ENCODE data around the gene CXCL9.

Gene CXCL9

DNA sequence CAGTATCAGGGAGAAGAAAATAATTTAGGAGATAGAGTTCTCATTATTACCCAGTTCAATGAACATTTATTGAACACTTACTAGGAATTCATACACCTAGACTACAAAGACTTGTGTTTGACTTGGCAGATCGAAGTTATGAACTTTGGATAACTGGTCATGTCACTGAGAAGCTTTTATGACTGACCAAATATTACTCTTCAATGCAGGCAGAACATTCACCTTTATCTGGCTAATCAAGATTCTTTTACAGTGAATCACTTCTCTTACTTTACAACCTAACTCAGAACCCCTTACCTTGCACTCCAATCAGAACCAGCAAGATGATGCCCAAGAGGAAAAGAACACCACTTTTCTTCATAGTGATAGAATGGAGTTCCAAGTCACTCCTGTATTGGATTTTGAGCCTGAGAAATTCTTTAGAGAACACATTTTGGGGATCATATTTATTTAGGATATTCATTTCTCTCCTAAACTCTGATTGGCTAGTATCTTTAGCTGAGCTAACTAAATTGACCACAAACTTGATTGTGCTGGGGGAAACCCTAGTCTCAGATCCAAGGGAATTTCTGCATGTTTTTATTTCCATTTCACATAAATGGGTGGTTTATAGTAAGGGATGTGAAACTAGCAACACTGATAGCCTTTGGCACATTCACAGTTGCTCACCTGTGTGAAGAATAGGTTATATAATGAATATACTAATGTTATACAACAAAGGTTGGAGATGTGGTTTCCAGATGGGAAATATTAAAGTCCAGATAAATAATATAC is at the start of gene CXCL9:
CXCL9 (minus strand) TSS at position 421 of the 774 bp plus-strand sequence; CDS start at position 361, 60 bp downstream.
- TF ChIP-seq, protein P1, sequence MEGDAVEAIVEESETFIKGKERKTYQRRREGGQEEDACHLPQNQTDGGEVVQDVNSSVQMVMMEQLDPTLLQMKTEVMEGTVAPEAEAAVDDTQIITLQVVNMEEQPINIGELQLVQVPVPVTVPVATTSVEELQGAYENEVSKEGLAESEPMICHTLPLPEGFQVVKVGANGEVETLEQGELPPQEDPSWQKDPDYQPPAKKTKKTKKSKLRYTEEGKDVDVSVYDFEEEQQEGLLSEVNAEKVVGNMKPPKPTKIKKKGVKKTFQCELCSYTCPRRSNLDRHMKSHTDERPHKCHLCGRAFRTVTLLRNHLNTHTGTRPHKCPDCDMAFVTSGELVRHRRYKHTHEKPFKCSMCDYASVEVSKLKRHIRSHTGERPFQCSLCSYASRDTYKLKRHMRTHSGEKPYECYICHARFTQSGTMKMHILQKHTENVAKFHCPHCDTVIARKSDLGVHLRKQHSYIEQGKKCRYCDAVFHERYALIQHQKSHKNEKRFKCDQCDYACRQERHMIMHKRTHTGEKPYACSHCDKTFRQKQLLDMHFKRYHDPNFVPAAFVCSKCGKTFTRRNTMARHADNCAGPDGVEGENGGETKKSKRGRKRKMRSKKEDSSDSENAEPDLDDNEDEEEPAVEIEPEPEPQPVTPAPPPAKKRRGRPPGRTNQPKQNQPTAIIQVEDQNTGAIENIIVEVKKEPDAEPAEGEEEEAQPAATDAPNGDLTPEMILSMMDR (IDR thresholded peaks at IDR 0.05) = no peak

DNA sequence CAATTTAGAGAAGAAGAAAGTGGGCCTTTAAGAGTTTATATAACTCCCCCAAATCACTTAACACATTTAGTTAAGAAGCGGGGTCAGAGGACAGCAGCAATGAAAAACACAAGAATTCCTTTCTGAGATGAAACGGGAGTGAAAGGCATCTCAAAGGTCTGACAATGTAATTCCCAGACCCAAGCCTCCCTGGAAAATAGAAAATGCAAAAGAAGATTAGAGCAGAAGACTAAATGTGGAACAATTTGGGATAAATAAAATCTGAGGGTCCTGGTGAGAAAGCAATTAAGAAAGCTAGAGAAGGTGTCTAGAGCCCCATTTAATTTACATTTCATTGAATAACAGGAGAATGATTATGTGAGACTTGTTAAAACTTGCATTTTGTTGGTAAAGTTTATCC is 48.1 kb upstream of the CXCL9 start:
- TF ChIP-seq, protein P1 (IDR thresholded peaks at IDR 0.05) = no peak

DNA sequence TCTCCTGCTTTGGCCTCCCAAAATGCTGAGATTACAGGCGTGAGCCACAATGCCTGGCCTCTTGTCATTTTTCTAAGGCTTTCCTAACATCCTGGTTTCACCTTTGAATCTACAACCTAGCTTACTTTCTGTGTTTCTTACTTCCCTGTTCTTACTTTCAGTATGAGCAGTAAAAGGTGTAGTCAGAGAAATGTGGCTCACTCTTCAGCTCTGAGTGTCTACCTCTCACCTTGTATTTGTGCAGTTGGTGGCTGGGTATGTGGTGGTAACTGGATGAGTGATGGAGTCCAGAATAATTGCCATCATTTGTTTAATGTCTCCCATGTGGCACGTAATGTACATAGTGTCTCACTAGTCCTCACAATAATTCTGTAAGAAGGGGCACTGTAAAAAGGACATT is 47.7 kb upstream of the CXCL9 start:
- TF ChIP-seq, protein P1 (IDR thresholded peaks at IDR 0.05) = no peak

DNA sequence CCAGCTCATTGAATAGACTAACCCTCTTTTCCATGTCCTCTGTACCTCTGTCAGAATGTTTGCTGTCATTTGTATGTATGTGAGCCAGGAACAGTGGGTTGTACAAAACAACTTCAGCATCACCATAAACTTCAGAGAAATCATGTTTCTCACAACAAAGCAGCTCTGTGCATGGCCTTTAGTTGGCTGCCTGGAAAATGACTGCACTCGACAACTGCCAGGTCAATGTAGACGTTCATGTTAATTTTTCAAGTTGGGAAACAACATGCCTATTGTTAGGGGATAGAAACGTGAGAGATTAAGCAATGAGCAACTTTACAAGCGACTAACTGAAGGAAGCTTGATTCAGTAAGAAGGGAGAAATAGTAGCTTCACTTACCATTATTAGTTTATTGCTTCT is 46.4 kb upstream of the CXCL9 start:
- TF ChIP-seq, protein P1 (IDR thresholded peaks at IDR 0.05) = no peak

DNA sequence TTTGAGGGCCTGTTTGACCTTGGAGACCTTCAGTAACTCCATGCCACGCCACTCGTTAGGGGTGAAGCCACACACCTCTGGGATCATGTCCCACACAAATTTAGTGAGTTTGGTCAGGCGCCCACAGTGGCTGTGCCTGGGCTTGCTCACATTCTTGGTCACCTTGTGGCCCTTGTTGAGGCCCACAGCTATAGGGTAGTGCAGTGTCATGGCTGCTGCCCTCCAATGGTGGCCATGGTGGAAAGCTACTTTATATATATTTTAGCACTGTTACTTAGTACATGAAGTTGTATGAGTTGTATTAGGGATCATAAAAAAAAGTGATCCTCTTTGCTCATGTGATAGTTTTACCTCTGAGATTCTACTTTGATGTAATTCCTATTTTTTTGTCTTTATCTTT is 29.5 kb upstream of the CXCL9 start:
- TF ChIP-seq, protein P1 (IDR thresholded peaks at IDR 0.05) = no peak

DNA sequence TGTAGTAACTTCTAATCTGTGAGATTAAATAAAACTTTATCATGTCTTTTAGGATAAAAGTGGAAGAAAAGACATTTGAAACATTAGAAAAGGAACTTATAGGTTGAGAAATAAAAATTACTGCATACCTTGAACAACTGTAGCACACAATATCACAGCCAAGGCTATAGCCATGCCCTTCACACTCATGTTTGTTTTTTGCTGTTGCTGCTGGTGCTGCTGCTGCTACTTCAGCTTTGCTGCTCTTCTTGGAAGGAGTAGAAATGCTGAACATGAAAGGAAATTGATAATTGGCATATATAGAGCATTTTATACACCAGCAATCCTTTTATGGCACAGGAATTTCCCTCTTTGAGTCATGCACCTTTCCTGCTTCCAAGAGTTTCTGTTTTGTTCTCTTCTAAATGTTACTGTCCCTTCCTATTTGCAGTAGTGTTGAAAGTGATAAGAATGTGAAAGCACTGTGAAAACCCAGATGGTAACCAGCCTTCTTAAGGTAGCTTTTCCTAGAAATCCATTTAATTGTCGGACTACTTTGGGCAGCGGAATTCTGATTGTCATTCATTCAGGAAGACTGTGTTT is 28.6 kb upstream of the CXCL9 start, which contains the start of gene CXCL11:
CXCL11 (minus strand) TSS at position 272 of the 582 bp plus-strand sequence; CDS start at position 189, 83 bp downstream.
- TF ChIP-seq, protein P1 (IDR thresholded peaks at IDR 0.05) = no peak

DNA sequence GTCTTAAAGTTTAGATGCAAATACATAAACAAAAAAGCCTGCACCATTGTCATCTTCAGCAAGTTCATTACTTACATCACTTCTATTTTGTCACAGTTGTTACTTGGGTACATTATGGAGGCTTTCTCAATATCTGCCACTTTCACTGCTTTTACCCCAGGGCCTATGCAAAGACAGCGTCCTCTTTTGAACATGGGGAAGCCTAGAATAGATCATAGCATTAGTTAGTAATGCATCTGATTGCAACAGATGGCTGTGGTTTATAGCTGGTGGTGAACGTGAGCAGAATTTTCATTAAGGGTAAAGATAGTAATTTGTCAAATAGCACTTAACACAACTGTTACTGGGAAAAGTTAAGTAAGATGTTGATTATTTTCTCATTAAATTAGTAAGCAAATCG is 27.8 kb upstream of the CXCL9 start:
- TF ChIP-seq, protein P1 (IDR thresholded peaks at IDR 0.05) = no peak

Measured in LNCAP (cell line).